T follicular helper cell (primary cell): ENCODE data around the gene TENM4.

Source experiments
- DNase-seq: peaks from one replicate; pipeline ENCODE4 v3.0.0-alpha.2; 2020; ENCODE audit warnings: low read depth

TENM4 gene

GRCh38 chr11:78972590-78972989 lies 468.2 kb downstream of the TENM4 start:
- DNase-seq = no peak

- DNase-seq = no peak
These were observed 468.7 kb downstream of the TENM4 start for GRCh38 chr11:78972177-78972576.

- DNase-seq = no peak
These were observed 473.0 kb downstream of the TENM4 start for GRCh38 chr11:78967811-78968210.

- no peak for DNase-seq
These were observed 475.4 kb downstream of the TENM4 start for GRCh38 chr11:78965432-78965831.

- no peak for DNase-seq
These were observed 478.7 kb downstream of the TENM4 start for GRCh38 chr11:78961937-78962701.

- DNase-seq = no peak
These were observed 479.6 kb downstream of the TENM4 start for GRCh38 chr11:78961247-78961646.

- DNase-seq = no peak
These were observed 482.4 kb downstream of the TENM4 start for GRCh38 chr11:78958444-78958843.

- no peak for DNase-seq
These were observed 483.2 kb downstream of the TENM4 start for GRCh38 chr11:78957476-78958245.

GRCh38 chr11:78954696-78955095 lies 486.1 kb downstream of the TENM4 start:
- DNase-seq = no peak

- no peak for DNase-seq
These were observed 486.6 kb downstream of the TENM4 start for GRCh38 chr11:78954261-78954660.

- DNase-seq = no peak
These were observed 487.9 kb downstream of the TENM4 start for GRCh38 chr11:78952890-78953289.

GRCh38 chr11:78952175-78952574 lies 488.7 kb downstream of the TENM4 start:
- no peak for DNase-seq

- no peak for DNase-seq
These were observed 490.7 kb downstream of the TENM4 start for GRCh38 chr11:78949976-78950690.

- no peak for DNase-seq
These were observed 493.6 kb downstream of the TENM4 start for GRCh38 chr11:78946945-78947902.

- no peak for DNase-seq
These were observed 497.0 kb downstream of the TENM4 start for GRCh38 chr11:78943841-78944240.

GRCh38 chr11:78943154-78943553 lies 497.7 kb downstream of the TENM4 start:
- no peak for DNase-seq

- DNase-seq = no peak
These were observed 499.5 kb downstream of the TENM4 start for GRCh38 chr11:78941226-78941851.

- DNase-seq = no peak
These were observed 500.2 kb downstream of the TENM4 start for GRCh38 chr11:78940500-78941225.

GRCh38 chr11:78938971-78939370 lies 501.9 kb downstream of the TENM4 start:
- DNase-seq = no peak

- no peak for DNase-seq
These were observed 502.8 kb downstream of the TENM4 start for GRCh38 chr11:78938036-78938435.
